GM20000 (cell line): ENCODE data around the gene RRAGC.

Experiments
- DNase-seq: peaks from one replicate; pipeline ENCODE4 v3.0.0; 2012; ENCODE audit warnings: low spot score
- TF ChIP-seq, protein P1 (sequence below): IDR thresholded peaks from 2 replicates; pipeline ENCODE4 v1.5.1; 2012; ENCODE audit warnings: mild to moderate bottlenecking, control low read depth; ENCODE audit errors: extremely low read depth, missing control alignments

The RRAGC gene

DNA sequence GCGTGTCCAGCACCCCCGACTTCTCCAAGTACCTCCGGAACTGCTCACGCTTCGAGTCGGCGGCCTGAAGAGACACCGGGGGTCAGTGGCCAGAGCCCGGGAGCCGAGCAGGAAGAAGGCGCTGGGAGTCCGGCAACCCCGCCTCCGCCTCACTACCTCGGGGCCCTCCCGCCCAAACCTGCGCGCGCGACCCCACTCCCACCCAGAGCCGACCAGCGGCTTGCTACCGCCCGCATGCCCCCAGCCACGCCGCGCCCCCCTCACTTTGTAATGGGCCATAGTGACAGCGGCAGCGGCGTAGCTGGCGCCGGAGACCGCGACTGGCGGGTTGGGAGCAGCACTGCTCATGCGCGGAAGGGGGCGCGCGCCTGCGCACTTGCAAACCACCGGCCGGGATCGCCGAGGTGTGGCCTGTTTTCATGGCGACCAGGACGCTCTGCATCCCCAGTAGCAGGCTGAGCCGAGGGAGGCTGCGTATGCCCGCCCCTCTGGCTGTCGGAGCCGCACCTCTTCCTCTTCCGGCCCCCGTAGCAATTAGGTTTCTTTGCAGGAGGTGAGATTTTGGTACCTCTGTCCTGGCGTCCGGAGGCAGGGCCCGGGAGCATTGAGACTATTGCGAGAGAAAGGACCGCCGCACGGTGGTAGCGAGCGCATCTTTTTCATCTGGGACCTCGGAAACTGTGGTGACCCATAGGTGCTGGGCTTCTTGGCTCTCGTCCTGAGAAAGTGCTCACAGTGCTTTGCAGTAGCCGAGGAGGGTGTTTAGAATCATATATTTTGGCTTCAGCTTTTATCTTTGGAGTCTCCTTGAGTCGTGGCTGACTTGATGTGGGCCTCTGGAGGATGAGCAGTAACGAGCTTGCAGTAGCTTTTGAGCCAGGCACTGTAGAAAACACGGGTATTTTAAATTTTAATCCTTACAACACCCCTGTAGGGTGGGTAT lies 13.7 kb upstream of the RRAGC start, which contains the start of gene MYCBP:
TSS of gene MYCBP (minus strand) at position 322 of the 943 bp plus-strand sequence. CDS start at position 279, 43 bp downstream.
- peak; percentile 99 for DNase-seq
- TF ChIP-seq, protein P1, sequence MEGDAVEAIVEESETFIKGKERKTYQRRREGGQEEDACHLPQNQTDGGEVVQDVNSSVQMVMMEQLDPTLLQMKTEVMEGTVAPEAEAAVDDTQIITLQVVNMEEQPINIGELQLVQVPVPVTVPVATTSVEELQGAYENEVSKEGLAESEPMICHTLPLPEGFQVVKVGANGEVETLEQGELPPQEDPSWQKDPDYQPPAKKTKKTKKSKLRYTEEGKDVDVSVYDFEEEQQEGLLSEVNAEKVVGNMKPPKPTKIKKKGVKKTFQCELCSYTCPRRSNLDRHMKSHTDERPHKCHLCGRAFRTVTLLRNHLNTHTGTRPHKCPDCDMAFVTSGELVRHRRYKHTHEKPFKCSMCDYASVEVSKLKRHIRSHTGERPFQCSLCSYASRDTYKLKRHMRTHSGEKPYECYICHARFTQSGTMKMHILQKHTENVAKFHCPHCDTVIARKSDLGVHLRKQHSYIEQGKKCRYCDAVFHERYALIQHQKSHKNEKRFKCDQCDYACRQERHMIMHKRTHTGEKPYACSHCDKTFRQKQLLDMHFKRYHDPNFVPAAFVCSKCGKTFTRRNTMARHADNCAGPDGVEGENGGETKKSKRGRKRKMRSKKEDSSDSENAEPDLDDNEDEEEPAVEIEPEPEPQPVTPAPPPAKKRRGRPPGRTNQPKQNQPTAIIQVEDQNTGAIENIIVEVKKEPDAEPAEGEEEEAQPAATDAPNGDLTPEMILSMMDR, result no peak

DNA sequence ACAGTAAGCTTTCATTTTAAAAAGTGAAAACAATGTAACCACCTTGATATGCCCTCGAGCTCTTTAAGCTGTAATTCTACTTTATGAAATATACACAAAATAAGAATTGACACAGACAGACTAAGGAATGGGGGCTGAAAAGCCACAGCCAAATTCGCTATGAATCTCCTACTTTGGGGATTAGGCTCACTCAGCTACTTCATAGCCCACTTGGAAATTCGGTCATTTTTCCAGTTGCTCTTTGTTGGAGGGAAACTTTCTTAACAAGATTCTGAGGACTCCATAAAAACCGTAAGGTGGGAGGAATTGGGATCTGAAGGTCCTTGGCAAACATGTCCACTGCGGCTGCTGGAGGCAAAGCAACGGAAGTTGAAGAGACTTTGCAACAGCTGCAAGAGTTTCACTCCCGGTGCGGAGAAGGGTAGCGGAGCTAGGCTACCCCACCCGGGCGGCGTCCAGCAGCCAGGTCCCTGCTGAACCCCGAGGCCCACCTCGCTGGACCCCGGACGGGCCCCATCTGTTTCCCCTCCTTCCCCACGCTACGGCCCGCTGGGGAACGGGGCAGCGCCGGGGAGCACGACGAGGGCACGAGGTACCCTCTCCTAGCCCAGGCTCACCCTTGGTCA lies 12.9 kb upstream of the RRAGC start:
- TF ChIP-seq, protein P1, result no peak
- DNase-seq, result peak; percentile 61

DNA sequence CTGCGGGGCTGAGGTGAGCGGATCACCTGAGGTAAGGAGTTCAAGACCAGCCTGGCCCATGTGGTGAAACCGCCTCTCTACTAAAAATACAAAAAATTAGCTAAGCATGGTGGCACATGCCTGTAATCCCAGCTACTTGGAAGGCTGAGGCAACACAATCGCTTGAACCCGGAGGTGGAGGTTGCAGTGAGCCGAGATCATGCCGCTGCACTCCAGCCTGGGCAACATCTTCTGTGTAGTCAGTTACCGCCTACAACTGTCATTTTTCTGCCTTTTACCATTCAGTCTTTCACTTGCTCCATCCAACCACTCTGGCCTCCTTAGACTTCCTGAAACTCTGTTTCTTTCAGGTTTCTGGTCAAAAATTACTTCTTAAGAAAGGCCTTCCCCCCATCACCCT lies 11.4 kb upstream of the RRAGC start:
- TF ChIP-seq, protein P1, result no peak
- DNase-seq, result no peak

DNA sequence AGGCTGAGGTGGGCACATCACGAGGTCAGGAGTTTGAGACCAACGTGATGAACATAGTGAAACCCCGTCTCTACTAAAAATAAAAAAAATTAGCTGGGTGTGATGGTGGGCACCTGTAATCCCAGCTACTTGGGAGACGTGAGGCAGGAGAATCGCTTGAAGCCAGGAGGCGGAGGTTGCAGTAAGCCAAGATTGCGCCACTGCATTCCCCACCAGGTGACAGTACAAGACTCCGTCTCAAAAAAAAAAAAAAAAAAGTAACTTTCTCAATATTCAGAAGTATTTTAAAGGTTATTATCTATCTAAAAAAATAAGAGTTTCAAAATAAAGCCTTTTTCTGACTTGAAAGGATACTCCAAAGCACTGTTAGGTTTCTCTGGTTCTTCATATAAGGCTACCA lies 7.6 kb upstream of the RRAGC start:
- TF ChIP-seq, protein P1, result no peak
- DNase-seq, result no peak

DNA sequence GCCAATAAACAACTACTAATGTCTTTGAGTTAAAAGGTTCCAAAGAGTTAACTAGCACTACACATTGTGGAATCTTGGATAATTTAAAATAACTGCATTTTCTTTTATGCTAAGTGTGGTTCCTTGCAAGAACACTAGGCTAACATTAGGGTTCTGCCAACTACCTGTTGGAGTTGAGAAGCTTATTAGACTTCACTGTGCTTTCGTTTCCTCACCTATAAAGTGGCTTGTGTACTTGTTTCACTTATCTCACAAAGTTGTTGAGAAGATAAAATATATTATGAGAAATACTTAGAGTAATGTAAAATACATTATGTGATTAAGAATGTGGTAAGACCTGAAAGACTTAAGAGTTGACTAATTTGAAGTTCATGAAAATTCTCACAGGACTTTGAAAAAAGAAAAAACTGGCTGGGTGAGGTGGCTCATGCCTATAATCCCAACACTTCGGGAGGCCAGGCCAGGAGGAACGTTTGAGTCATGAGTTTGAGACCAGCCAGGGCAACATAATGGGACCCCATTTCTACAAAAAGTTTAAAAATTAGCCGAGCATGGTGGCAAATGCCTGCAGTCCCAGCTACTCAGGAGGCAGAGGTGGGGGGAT lies 5.6 kb upstream of the RRAGC start:
- TF ChIP-seq, protein P1, result no peak
- no peak for DNase-seq

DNA sequence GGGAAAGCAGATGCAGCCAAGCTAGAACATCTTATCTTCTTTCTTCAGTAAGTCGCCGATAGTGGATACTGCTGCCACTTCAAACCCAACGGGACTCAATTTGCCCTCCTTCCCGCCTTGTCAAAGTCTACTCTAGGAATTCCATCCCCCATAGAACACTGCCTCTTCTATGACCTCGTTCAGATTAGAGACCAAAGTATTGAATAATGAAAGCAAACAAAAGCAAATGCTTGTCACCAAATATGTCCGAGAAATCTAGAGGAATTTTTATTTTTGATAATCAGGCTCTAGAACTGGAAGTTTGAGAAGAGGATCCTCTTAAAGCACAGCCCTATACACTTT lies 853 bp upstream of the RRAGC start:
- TF ChIP-seq, protein P1, result no peak
- DNase-seq, result no peak

DNA sequence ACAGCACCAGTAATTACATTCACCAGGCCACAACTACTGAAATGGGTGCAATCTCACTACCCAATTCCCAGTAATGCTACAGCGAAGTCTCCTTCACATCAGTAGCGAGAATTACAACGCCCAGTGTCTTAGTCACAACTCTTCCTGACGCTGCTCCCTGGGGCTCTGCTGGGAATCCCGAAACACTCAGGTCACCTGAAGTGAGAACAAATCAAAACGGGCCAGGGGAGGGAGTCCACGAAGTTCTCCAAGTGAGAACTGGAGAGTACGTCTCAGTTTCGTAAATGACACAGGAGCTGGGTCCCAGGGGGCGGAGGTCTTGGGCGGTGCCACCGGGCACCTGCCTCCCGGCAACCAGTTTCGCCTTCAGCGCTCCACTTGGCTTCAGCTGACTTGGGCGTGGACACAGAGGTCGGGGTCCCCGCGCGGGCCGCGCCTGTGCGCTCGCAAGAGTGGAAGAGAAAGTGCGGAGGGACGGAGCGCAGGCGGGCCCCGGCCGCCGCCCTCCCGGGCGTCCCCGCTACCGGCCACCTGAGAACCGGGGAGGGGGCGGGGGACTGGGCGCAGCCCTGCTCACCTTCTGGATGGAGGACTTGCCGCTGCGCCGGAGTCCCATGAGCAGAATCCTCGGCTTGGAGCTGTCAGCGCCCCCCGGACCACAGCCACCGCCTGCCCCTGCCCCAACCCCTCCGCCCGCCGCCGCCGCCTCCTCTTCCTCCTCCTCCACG lies 575 bp downstream of the RRAGC start:
- TF ChIP-seq, protein P1, result no peak
- peak; percentile 55 for DNase-seq
